SIG-M5 treated with dmso at 0.1 percent for 504 hours (cell line): Measurements from ENCODE around the gene TRPM5.

Experiments
- DNase-seq: peaks from one replicate; lab custom pipeline; 2025; ENCODE audit not compliant: unreplicated experiment; lab: John Stamatoyannopoulos, UW

Gene TRPM5

DNA sequence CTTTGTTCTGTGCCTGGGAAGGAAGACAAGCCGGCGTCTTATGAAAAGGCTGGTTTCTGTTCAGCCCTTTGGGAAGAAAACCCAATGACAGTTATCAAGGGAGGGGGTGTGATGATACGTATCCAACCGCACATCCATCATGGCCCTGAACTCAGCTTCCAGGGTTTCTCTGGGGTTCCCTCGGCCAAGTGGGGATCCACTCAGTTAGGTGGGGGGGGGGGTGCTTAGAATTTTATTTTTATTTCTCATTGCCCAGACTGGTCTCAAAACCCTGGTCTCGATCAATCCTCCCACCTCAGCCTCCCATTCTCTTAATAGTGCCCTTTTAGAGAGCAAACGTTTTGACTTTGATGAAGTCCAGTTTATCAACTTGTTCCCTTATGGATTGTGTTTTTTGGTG, 26.2 kb upstream of the TRPM5 start:
- DNase-seq: no peak

DNA sequence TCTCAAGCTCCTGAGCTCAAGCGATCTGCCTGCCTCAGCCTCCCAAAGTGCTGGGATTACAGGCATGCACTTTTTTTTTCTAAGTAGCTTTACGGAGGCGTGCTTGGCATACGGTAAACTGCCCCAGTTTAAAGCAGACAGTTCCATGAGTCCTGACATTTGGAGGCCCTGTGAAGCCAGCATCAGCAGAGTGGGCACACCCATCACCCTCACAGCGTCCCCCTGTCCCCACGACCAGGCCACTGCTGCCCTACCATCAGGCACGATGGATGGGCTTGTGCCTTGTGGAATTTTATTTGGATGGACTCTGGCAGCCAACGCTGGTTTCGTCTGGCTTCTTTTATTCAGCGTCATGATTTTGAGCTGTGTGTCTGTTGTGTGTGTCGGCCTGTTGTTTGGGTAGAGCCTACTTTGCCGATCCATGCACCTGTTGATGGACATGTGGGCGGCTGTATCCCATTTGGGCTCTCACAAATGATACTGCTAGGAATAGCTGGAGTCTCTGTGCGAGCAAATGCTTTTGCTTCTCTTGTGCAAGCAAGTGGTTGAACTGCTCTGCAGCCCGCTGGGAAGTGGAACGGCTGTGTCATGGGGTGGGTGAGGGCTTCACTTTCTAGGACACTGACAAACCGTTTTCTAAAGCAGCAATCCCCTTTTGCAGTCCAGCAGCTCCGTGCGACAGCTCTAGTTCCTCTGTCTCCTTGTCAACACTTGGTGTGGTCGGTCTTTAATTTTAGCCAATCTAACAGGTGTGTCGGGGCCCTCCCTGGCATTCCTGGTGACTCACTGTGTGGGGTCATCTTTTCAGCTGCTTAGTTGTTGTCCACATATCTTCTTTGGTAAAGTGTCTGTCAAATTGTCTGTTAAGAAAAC, 24.3 kb upstream of the TRPM5 start:
- no peak for DNase-seq

- DNase-seq: no peak
Measured at GRCh38 chr11:2467695-2468055, 23.4 kb upstream of the TRPM5 start.

GRCh38 chr11:2466869-2467694, 22.8 kb upstream of the TRPM5 start:
- no peak for DNase-seq

- DNase-seq: no peak
Measured at GRCh38 chr11:2466069-2466801, 21.9 kb upstream of the TRPM5 start.

GRCh38 chr11:2465202-2466068, 21.1 kb upstream of the TRPM5 start:
- no peak for DNase-seq

- no peak for DNase-seq
Measured at GRCh38 chr11:2464451-2465165, 20.3 kb upstream of the TRPM5 start.

DNA sequence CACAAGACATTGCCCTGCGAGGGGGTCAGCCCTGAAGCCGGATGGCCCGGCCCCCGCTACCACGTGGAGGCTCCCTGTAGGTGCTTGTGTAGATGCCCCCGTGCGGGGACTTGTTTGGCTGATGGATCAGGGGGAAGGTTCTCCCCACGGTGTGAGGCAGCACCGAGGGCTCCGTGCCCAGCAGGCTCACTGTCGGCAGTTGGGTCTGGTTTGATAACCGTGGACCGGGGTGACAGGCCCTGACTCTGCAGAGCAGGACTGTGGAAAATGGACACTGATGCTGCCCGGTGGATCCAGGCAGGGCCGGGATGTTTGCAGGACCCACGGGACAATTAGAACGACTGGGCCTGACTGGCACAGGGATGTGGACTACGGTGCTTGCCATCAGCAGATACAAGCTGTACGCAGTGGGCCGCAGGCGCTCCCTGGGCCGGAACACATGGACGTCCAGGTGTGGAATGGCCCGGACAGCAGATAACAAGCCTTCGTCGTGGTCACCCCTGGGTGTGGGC, 19.5 kb upstream of the TRPM5 start:
- DNase-seq: no peak

DNA sequence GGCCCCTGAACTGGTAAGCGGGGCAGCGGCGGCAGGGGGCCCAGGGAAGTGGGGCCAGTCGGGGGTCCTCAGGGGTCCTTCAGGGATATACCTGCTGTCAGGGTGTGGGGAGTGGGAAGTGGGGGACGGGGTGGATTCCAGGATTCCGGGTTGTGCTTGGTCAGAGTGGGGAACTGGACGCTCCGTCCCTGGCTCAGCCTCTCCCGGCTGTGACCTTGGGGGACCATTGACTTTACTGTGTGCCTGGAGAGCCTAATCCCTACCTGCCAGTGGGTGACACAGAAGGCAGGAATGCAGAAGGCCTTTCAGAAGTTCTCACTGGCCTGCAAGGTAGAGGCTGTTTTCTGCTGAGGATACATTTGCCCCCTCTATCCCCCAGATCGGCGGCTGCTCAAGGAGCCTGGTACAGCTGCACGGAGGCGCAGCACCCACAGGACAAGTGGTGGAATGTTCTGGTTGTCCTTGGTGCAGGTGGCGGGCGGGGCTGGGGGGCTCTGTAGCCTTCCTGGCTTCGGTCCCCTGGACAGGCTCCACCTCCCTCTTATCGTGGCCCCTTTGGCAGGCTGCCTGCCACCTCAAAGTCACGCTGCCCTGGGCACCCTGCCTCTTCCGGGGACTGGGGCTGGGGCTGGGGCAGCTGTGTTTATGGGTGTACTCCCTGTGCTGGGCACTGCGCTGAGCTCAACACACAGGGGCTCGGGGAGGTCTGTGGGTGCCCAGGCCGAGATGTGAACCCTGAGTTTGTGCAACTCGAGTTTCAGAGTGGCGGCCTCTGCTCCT, 18.9 kb upstream of the TRPM5 start:
- no peak for DNase-seq

DNA sequence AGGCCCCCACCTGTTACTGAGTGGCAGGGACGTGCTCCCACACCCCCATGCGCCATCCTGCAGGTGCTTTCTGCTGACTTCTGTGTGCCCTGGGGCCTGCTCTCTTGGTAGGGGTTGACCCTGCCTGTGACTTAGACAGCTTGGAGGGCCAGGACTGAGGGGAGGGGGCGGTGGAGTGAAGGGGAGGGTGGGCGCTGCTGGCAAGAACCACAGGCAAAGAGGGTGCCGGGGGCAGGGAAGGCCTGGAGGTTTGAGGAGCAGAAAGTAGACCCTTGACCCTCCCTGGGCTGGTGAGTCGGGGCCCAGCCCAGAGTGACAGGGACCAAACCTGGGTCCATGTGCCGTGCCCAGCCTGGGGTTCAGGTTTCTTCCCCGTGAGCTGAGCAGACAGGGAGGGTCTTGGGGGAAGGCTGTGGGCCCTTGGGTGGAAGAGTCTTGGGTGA, 18.2 kb upstream of the TRPM5 start:
- DNase-seq: no peak

- no peak for DNase-seq
Measured at GRCh38 chr11:2461956-2462542, 17.7 kb upstream of the TRPM5 start.

DNA sequence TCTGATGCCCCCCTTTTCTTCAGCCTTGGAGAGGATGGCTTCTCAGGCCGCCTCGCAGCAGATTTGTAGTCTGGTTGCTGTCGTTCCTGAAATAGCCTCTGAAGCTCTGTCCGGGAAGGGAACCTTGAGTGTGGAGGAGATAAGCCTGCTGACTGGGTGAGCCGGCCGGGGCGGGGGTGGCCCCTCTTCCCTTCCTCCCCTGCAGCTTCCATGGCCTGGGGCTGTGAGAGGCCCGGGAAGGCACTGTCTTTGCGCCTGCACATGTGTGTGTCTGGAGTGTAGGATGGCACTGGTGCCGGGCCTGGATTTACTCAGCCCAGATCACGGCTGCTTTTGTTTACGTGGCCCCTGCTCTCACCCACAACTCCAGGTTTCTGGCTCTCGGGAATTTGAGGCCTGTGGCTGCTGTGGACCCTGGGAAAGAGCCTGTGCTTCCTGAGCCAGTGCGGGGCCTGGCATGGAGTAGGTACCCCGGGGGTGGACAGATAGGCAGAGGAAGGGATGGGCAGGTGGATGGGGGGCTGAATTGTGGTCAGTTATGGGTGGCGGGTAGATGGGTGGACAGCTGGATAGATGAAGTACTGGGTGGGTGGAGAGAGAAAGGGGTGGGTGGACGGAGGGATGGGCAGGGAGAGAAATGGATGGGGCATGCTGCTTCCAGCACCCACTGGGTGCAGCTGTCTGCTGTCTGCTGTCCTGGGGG, 17.1 kb upstream of the TRPM5 start:
- no peak for DNase-seq

- DNase-seq: no peak
Measured at GRCh38 chr11:2460540-2461252, 16.4 kb upstream of the TRPM5 start.

DNA sequence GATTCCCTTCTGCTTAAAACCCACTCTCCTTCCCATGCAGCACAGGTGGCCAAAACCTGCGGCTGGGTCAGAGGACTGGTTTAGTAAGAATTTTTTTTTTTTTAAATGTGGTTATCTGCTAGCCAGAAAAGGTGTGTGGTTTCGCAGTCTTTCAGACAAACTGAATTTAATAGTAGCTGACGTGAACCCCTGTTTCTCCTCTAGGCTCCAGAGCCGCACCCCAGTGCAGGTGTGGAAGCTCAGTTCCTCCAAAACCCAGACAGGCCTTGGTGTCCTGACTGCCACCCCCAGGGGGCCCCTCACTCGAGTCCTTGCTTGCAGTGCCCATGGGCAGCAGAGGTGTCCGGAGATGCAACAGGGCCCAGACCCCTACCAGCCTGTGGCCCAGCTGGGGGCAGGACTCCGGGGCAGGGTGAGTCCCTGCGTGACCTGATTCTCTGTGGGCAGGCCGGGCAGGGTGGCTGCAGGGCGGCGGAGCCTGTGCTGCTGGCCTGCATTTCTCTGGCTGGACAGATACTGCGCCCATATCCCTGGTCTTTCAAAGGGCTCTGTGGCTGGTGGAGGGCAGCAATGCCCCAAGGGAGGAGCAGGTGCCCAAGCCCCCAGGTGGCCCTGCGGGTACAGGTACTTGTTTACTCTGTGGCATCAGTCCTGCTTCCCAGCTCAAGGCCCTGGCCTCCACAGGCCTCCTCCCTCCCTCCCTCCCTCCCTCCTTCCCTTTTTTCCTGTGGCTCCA, 15.7 kb upstream of the TRPM5 start:
- no peak for DNase-seq

DNA sequence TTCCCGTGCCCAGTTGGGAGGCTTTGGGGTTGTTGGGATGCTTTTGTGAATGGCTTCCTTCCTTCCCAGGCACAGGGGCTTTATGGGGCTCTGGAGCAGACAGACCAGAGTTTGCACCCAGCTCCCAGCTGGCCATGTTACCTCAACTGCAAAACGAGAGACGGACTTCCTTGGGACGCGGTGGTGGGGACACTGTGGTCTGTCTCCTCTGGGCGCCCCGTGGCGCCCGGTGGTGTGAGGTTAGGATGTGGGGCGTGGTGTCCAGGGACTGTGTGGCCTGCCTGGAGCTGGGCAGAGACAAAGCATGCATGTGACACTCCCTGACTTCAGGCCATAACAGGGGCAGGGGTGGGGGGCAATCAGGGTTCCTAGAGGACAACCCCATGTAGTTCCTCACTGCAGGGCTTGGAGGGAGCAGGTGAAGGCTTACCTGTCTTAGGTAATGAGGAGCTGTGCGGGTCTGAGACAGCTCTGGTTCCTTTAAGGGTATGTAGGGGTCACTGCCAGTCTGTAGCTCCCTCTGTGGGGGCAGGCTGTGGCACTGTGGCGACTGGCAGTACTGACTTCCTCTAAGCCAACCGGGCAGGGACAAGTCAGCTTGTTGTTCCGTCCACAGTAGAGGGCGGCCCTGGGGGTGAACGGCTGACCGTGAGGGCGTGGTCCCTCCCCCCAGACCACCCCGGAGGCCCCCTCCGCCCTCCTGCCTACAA, 14.9 kb upstream of the TRPM5 start:
- no peak for DNase-seq

- no peak for DNase-seq
Measured at GRCh38 chr11:2458321-2458720, 14.0 kb upstream of the TRPM5 start.
